Endothelial cell of hepatic sinusoid (primary cell): Measurements from ENCODE around the gene SLC35G1.

ENCODE experiments used
- in situ Hi-C: cut with HindIII; loops from 2 replicates; pipeline ENCODE4 v1.10.0; 2017; ENCODE audit warnings: low sequenced_read_pairs

The SLC35G1 gene

GRCh38 chr10:93893646-93894515 lies at the start of gene SLC35G1:
Gene SLC35G1, plus strand, starts transcription at chr10:93893978. Its CDS starts 56 bp downstream, at chr10:93894034.
- in situ Hi-C loops = no loop called here

GRCh38 chr10:93844979-93845626 lies 48.7 kb upstream of the SLC35G1 start:
- in situ Hi-C loops = no loop called here

- in situ Hi-C loops = no loop called here
Observed at GRCh38 chr10:93849593-93849992, 44.2 kb upstream of the SLC35G1 start.

GRCh38 chr10:93850031-93851015 lies 43.5 kb upstream of the SLC35G1 start:
- in situ Hi-C loops = no loop called here

- in situ Hi-C loops = no loop called here
Observed at GRCh38 chr10:93851169-93851568, 42.6 kb upstream of the SLC35G1 start.

GRCh38 chr10:93852476-93853095 lies 41.2 kb upstream of the SLC35G1 start:
- in situ Hi-C loops = no loop called here

- in situ Hi-C loops = loop anchor here (5.0 kb wide), 2 partner anchors 43 to 103 kb away; no protein-coding TSS in a partner anchor
Observed at GRCh38 chr10:93854975-93855374, 38.8 kb upstream of the SLC35G1 start.

GRCh38 chr10:93856349-93857145 lies 37.2 kb upstream of the SLC35G1 start:
- in situ Hi-C loops = loop anchor here (5.0 kb wide), 2 partner anchors 44 to 104 kb away; no protein-coding TSS in a partner anchor

- in situ Hi-C loops = loop anchor here (5.0 kb wide), 2 partner anchors 47 to 107 kb away; no protein-coding TSS in a partner anchor
Observed at GRCh38 chr10:93859049-93859655, 34.6 kb upstream of the SLC35G1 start.

- in situ Hi-C loops = no loop called here
Observed at GRCh38 chr10:93861825-93862224, 32.0 kb upstream of the SLC35G1 start.

- in situ Hi-C loops = no loop called here
Observed at GRCh38 chr10:93865794-93866425, 27.9 kb upstream of the SLC35G1 start.

- in situ Hi-C loops = no loop called here
Observed at GRCh38 chr10:93867525-93867924, 26.3 kb upstream of the SLC35G1 start.

GRCh38 chr10:93871671-93872204 lies 22.0 kb upstream of the SLC35G1 start:
- in situ Hi-C loops = no loop called here

GRCh38 chr10:93872375-93873158 lies 21.2 kb upstream of the SLC35G1 start:
- in situ Hi-C loops = no loop called here

- in situ Hi-C loops = no loop called here
Observed at GRCh38 chr10:93873420-93874115, 20.2 kb upstream of the SLC35G1 start.

GRCh38 chr10:93874309-93875031 lies 19.3 kb upstream of the SLC35G1 start:
- in situ Hi-C loops = no loop called here
